Measurements from ENCODE around the gene MSRB1.
"Not testable (repeated sequence)": the region's sequence is repeated elsewhere in the genome, so short reads cannot be mapped to it uniquely, and the experiment has no call there.

The MSRB1 gene

DNA sequence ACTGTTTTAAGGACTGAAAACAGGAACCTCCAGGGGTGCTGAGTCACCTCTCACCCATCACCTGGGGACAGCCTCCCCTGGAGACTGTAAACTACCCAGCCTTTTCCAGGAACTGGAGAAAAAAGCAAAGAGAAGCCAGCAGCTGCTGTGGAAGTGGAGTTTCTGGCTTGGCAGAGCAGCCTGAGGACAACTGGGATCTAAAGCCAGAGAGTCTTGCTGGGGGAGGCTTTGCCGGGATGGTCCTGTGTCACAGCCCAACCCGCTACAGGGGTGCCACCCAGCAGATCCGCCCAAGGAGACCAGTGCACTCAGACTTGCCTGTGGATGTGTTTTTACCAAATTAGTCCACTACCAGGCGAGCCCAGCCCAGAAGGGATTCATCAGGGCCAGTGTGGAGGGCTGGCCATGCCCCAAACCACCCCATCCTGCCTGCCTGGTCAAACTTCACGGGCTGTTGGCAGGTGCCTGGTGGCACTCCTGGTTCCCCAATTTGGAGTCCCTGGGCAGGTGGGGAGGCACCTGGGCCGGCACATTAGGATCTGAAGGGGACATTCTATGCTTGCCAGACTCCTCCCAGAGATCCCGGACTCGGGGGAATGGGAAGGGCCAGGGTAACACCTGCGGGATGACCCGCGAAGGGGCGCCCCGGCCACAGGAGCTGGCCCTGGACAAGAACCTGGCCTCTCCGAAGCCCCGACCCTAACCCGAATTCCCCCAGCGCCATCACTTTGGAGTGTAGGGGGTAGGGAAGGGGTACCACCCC, 771 bp downstream of the MSRB1 start:
- TF ChIP-seq, protein P1, sequence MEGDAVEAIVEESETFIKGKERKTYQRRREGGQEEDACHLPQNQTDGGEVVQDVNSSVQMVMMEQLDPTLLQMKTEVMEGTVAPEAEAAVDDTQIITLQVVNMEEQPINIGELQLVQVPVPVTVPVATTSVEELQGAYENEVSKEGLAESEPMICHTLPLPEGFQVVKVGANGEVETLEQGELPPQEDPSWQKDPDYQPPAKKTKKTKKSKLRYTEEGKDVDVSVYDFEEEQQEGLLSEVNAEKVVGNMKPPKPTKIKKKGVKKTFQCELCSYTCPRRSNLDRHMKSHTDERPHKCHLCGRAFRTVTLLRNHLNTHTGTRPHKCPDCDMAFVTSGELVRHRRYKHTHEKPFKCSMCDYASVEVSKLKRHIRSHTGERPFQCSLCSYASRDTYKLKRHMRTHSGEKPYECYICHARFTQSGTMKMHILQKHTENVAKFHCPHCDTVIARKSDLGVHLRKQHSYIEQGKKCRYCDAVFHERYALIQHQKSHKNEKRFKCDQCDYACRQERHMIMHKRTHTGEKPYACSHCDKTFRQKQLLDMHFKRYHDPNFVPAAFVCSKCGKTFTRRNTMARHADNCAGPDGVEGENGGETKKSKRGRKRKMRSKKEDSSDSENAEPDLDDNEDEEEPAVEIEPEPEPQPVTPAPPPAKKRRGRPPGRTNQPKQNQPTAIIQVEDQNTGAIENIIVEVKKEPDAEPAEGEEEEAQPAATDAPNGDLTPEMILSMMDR (conservative IDR thresholded peaks at IDR 0.05; ENCODE audit: low read depth) = no peak
- POLR2A ChIA-PET (ENCODE audit: low non-redundant PET) = no interaction called here
- peak overlapping the region; percentile 73 for H3K27ac ChIP-seq
- peak; percentile 30 for DNase-seq (ENCODE audit: low spot score)
- CTCF ChIA-PET = interaction anchor here (0.6 to 2.1 kb wide), 2 partner anchors 10 to 13 kb away, joined by 4 to 12 read pairs; no protein-coding TSS in a partner anchor

GRCh38 chr16:1941162-1942046, 1.6 kb downstream of the MSRB1 start:
- CTCF ChIA-PET = interaction anchor here (0.6 to 2.1 kb wide), 3 partner anchors 9 to 73 kb away, joined by 3 to 12 read pairs (median 4); no protein-coding TSS in a partner anchor
- DNase-seq (ENCODE audit: low spot score) = no peak
- POLR2A ChIA-PET (ENCODE audit: low non-redundant PET) = interaction anchor here (0.5 kb wide), 1 partner anchor 32 kb away, joined by 4 read pairs; no protein-coding TSS in a partner anchor

DNA sequence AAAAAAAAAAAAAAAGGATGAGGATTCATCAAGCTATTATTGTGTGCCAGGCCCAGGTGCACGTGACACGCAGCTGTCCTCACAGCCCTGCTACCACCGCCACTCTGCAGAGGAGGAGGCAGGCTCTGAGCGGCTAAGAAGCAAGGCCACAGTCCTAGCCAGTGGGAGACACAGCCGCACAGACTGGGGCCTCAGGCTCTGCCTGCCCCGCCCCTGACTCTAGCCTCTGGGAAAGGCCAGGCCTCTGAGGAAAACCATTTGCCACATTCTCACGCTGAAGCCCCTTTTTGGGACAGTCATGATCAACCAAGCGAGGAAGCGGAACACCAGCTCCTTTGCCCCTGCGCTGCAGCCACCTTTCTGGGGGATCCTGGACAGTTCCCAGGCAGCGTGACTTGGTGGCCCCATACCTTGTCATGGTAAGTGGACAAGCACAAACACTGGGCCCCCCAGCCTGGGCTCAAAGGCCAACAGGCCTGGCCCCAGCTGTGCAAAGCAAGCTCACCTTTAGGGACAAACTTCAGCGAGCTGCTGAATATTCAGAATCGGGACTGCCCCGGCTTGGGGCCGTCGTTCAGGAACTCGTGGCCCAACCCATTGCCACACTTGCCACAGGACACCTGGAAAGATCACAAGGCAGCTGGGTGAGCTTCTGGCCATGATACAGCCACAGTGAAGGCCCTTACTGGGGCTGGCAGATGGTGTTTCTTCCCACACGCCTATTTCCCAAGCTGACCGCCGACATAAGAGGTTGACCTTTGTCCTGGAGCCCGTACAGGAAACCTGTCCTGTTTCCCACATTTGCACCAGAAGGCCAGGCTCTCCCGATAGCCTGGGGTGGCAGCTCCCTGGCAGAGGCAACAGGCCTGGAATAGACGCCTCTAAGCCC, 2.5 kb downstream of the MSRB1 start:
- POLR2A ChIA-PET (ENCODE audit: low non-redundant PET) = interaction anchor here (0.5 kb wide), 1 partner anchor 33 kb away, joined by 4 read pairs; no protein-coding TSS in a partner anchor
- TF ChIP-seq, protein P1 (conservative IDR thresholded peaks at IDR 0.05; ENCODE audit: low read depth) = no peak
- CTCF ChIA-PET = interaction anchor here (0.6 to 2.1 kb wide), 3 partner anchors 11 to 330 kb away, joined by 3 to 12 read pairs (median 3); no protein-coding TSS in a partner anchor
- no peak for DNase-seq (ENCODE audit: low spot score)
- peak overlapping the region; percentile 73; the same call in 1 of the 2 replicates for H3K27ac ChIP-seq

More at GRCh38 chr16:1941162-1942046, 1.6 kb downstream of the MSRB1 start:
- peak overlapping the region; percentile 73 for H3K27ac ChIP-seq
- TF ChIP-seq, protein P1 (conservative IDR thresholded peaks at IDR 0.05; ENCODE audit: low read depth) = no peak

GRCh38 chr16:1939833-1940232, 3.2 kb downstream of the MSRB1 start:
- CTCF ChIA-PET = interaction anchor here (2.1 kb wide), 1 partner anchor 10 kb away, joined by 12 read pairs; no protein-coding TSS in a partner anchor
- POLR2A ChIA-PET (ENCODE audit: low non-redundant PET); DNase-seq (ENCODE audit: low spot score): not testable (repeated sequence)
- H3K27ac ChIP-seq = 0 out of 2 replicates have a peak overlapping the region, but pooled peaks have one; percentile 73

GRCh38 chr16:1938910-1939309, 4.1 kb downstream of the MSRB1 start:
- CTCF ChIA-PET = no interaction called here
- POLR2A ChIA-PET (ENCODE audit: low non-redundant PET) = interaction anchor here (0.5 kb wide), 1 partner anchor 234 kb away, joined by 3 read pairs; no protein-coding TSS in a partner anchor
- DNase-seq (ENCODE audit: low spot score) = no peak

GRCh38 chr16:1938316-1938715, 4.7 kb downstream of the MSRB1 start:
- TF ChIP-seq, protein P1 (conservative IDR thresholded peaks at IDR 0.05; ENCODE audit: low read depth) = no peak
- peak overlapping the region; percentile 65 for H3K27ac ChIP-seq
- no peak for DNase-seq (ENCODE audit: low spot score)
- POLR2A ChIA-PET (ENCODE audit: low non-redundant PET) = interaction anchor here (0.5 kb wide), 1 partner anchor 234 kb away, joined by 3 read pairs; no protein-coding TSS in a partner anchor
- CTCF ChIA-PET = no interaction called here

More at GRCh38 chr16:1938910-1939309, 4.1 kb downstream of the MSRB1 start:
- H3K27ac ChIP-seq = peak overlapping the region; percentile 65
- TF ChIP-seq, protein P1 (conservative IDR thresholded peaks at IDR 0.05; ENCODE audit: low read depth) = no peak
